ENCODE results near the gene AFAP1L2. TPM values are rescaled to one million over a fixed set of nuclear protein-coding genes. Genes with fewer than 3 reads are reported as not detected.

Gene AFAP1L2
- total RNA-seq, 1 donor: 7.3 TPM

DNA sequence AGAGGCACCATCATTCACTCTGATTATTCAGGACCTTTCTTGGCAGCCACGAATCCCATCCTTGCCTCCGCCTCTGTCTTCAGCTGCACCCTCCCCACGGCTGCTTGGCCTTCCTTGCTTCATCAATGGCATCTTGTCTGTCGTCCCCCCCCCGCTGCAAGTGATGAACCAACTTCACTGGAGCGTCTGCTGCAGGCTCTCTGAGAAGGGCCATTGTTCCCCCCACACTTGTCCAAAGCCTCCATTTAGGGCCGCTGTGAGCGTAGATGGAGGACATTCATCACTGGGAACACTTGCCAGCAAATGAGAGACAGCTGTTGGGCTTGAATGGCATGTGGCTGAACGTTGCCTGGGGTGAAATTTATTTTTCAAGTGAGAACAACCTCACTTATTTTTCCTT, 20.1 kb downstream of the AFAP1L2 start:
- DNase-seq (ENCODE audit: low read depth): no peak
- no peak overlapping the region for H3K4me3 ChIP-seq (ENCODE audit: low read depth, low read length)
- TF ChIP-seq, protein P1, sequence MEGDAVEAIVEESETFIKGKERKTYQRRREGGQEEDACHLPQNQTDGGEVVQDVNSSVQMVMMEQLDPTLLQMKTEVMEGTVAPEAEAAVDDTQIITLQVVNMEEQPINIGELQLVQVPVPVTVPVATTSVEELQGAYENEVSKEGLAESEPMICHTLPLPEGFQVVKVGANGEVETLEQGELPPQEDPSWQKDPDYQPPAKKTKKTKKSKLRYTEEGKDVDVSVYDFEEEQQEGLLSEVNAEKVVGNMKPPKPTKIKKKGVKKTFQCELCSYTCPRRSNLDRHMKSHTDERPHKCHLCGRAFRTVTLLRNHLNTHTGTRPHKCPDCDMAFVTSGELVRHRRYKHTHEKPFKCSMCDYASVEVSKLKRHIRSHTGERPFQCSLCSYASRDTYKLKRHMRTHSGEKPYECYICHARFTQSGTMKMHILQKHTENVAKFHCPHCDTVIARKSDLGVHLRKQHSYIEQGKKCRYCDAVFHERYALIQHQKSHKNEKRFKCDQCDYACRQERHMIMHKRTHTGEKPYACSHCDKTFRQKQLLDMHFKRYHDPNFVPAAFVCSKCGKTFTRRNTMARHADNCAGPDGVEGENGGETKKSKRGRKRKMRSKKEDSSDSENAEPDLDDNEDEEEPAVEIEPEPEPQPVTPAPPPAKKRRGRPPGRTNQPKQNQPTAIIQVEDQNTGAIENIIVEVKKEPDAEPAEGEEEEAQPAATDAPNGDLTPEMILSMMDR (IDR thresholded peaks at IDR 0.05; ENCODE audit: insufficient read depth, low read depth, low read length): no peak

DNA sequence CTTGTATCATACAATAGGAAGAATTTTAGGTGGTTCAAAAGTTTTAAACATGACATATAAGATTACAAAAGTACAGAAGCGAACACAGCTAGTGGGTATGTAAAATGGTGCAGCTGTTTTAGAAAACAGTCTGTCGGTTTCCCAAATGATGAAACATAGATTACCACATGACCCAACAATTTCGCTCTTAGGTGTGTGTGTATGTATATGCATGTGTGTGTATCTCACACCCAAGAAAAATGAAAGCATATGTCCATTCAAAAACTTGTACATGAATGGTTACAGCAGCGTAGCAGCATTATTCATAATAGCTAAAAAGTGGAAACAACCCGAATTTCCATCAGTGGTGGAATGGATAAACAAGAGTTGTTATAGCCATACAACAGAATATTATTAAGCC, 23.5 kb downstream of the AFAP1L2 start:
- no peak for DNase-seq (ENCODE audit: low read depth)
- TF ChIP-seq, protein P1 (IDR thresholded peaks at IDR 0.05; ENCODE audit: insufficient read depth, low read depth, low read length): no peak

DNA sequence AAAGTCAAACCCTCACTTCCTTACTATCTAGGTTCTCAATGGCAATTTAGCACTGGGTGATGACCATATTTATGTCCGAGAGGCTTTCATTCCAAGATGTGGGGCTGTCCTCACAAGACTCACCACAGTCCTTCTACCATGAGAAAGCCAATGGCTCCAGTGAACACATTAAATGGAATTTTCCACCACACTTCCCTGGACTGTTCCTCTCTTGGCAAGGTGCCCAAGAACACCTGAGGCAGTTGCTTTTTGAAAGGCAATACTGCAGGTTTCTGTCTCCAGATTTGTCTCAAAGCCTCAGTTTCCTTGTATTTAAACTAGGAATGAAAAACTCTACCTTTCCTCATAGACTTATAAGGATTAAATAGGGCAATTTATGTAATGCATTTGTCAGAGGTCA, 24.2 kb downstream of the AFAP1L2 start:
- TF ChIP-seq, protein P1 (IDR thresholded peaks at IDR 0.05; ENCODE audit: insufficient read depth, low read depth, low read length): no peak
- H3K4me3 ChIP-seq (ENCODE audit: low read depth, low read length): no peak overlapping the region
- DNase-seq (ENCODE audit: low read depth): no peak

More for the DNA sequence above, 23.5 kb downstream of the AFAP1L2 start:
- H3K4me3 ChIP-seq (ENCODE audit: low read depth, low read length): no peak overlapping the region

DNA sequence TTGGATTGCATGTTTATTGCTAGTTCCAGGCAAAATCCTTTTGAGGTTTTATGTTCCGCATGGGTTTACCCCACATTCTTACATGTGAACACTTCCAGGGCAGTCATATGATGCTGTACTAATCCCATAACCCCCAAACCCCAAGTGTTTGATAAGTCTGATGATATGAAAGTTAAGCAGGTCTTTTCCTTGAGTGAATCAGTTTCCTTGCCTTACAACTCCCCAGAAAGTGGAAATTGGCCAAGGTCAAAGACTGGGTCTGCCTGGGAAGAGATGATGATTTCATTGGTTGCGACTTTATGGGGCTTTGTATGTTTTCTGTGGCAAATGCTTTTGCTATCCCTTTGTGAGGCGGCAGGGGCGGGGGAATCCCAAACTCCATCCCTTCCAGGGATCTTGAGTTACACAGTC, 24.7 kb downstream of the AFAP1L2 start:
- DNase-seq (ENCODE audit: low read depth): peak; percentile 99
- TF ChIP-seq, protein P1 (IDR thresholded peaks at IDR 0.05; ENCODE audit: insufficient read depth, low read depth, low read length): peak; percentile 20
- no peak overlapping the region for H3K4me3 ChIP-seq (ENCODE audit: low read depth, low read length)

DNA sequence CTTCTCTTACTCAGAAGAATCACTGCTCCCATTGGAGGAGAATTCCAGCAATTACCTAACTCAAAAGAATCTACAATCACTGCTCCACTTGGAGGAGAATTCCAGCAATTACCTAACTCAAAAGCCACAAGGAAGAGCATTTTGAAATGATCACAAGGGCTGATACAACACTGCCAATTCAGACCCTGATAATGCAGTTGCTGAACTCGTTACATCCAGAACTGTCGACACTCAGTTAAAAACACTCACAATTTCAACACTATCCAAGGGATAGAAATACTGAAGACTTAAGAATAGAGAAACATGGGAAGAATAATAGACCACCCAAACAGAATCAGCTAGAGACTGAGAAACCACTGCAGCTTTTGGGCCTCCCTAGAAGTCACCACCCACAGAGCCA, 27.8 kb downstream of the AFAP1L2 start:
- TF ChIP-seq, protein P1 (IDR thresholded peaks at IDR 0.05; ENCODE audit: insufficient read depth, low read depth, low read length): no peak
- H3K4me3 ChIP-seq (ENCODE audit: low read depth, low read length): no peak overlapping the region
- peak; percentile 65 for DNase-seq (ENCODE audit: low read depth)

DNA sequence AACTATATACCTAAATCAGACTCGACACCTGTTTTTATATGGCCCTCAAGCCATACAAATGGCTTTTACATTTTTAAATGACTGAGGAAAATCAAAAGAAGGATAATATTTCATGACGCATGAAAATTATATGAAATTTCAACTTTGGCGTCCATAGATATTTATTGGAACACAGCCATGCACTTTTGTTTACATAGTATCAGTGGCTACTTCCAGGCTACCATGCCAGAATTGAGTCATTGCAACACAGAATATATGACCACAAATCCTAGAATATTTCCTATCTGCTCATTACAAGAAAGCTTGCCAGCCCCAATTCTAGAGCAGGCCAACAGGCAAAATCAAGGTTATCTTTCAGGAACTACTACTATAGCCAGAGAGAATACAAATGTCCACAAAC, 29.3 kb downstream of the AFAP1L2 start:
- TF ChIP-seq, protein P1 (IDR thresholded peaks at IDR 0.05; ENCODE audit: insufficient read depth, low read depth, low read length): no peak
- H3K4me3 ChIP-seq (ENCODE audit: low read depth, low read length): no peak overlapping the region
- DNase-seq (ENCODE audit: low read depth): peak; percentile 92

DNA sequence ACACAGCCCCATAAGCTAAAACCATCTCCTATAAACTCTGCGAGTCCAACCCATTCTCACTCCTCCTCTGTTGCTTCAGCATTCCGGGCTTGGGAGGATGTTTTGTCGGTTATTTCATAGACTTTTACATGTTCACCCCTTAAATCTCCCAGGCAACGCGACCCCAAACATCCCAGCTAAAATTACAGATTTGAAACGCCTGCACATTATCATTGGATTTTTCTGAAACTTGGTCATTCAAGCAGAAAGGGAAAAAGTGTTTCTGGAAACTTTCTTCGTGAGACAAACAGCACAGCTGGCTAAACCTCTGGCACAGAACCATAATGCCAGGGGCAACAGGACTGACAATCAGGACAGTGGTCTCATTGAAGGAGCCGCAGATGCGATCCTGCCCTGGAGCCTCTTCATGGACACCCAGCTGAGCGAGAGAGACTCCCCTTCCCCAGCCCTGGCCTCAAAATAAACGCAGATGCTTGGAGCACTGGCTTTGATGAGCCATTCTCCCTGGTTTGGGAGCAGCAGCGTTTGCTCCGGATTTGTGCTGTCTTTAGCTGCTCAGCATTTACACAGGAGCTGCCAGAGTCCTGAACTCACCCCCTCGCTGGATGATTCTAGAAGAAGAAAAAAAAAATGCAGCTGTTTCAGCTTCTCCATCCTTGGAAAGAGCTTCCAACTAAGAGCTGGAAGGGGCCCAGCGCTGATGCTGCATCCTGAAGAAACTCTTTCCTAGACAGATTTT, 30.1 kb downstream of the AFAP1L2 start:
- peak; percentile 79 for DNase-seq (ENCODE audit: low read depth)
- TF ChIP-seq, protein P1 (IDR thresholded peaks at IDR 0.05; ENCODE audit: insufficient read depth, low read depth, low read length): no peak
- no peak overlapping the region for H3K4me3 ChIP-seq (ENCODE audit: low read depth, low read length)
